Inflammatory macrophage treated with lipopolysaccharide for 1 hour (primary cell): ENCODE measurements around the gene KLHDC1.
"Not testable (repeated sequence)": the region's sequence is repeated elsewhere in the genome, so short reads cannot be mapped to it uniquely, and the experiment has no call there.

ENCODE experiments used
- DNase-seq, 2 donors: peaks; one replicate each; pipeline ENCODE4 v3.0.0-alpha.2; 2020 to 2022

KLHDC1 gene

DNA sequence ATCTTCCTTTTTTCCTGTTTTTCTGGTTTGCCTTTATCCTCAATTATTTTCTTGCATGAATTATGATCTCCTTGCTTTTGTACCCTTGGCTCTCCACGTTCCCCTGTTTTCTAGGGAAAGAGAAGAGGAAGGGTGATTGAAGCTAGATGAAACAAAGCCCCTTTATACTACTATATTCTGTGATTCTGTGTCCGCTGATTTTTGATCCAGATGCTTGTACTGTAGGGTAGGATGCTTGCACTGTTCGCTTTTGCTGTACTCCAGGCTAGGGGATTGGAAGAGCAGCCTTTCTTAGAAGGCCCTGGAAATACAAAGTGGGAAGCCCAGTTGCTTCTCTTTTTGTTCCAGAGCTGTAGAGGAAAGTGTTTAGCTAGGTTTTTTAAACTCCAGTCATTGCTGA, 40.0 kb downstream of the KLHDC1 start:
- no peak for DNase-seq

DNA sequence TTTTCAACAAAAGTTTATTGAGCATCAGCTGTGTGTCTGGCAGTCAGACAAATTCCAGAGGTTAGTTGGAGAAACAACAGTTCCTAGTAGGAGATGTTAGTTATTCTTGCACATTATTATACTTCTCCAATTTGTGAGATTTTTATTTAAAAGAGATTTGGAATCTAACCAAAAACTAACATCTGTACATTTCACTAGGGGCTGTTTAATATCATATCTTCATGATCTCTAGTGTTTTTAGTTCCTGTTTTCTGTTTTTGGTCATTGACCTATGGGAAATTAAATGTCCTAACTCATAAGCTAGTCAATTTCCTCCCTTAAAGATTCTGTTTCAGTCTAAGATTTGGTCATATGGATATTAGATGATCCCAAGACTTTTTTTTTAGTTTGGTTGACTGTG, 40.9 kb downstream of the KLHDC1 start:
- no peak for DNase-seq

DNA sequence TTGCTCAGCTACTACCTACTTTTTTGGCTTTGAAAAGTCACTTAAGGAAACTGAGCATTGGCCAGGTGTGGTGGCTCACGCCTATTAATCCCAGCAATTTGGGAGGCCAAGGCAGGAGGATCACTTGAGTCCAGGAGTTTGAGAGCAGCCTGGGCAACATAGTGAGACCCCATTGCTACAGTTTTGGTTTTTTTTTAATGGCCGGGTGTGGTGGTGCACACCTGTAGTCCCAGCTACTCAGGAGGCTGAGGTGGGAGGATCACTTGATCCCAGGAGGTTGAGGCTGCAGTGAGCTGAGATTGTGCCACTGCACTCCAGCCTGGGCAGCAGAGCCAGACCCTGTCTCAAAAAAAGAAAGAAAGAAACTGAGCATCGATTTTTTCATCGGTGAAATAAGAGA, 42.7 kb downstream of the KLHDC1 start:
- DNase-seq: not testable (repeated sequence)

DNA sequence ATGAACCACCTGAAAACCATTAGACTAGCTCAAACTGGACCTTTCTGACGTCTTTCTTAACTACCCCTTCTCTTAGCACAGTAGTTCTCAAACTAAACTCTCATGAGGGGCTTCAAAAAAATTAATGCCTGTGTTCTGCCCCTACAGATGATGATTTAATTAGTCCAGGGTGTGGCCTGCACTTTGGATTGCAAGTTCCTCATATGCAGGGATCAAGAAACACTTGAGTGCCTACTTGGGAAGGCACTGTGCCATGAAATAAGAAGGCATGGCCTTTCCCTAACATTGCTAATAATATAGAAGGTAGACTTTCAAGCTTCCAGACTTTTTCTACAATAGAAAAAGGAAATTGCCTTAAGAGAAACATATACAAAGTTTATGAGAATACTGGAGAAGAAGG, 52.3 kb downstream of the KLHDC1 start:
- DNase-seq: no peak

DNA sequence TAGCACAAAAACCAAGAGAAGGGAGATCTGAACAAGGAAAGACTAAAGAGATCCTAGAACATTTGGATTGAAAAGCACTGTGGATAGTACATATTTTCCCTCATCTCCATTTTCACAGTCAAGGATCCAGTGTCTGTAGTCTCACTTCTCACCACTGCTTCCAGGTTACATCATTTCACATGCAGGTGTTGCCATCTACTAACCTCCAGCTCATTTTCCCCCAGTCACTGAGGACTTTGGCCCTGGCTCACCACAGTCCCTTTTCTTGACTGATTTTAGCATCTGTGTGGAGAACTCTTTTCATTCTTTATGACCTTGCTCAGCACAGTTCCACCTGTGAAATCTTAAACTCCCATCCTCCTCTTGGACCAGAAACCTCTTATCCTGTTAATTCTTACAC, 53.6 kb downstream of the KLHDC1 start:
- DNase-seq: not testable (repeated sequence)

DNA sequence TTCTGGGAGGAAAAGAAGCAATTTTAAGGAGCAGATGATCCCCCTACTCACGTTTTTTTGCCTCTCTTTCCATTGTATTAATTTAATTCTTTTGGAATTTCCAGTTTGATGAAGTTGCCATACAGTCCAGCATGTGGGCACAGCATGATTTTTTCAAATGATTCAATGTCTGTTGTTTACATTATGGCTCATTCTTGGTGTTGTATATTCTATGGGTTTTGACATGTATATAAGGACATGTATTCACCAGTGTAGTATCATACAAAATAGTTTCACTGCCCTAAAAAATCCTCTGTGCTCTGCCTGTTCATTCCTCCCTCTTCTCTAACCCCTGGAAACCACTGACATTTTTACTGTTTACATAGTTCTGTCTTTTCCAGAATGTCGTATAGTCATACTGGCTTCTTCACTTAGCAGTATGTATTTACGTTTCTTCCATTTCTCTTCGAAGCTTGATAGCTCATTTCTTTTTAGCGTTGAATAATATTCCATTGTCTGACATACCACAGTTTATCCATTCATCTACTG, 61.7 kb downstream of the KLHDC1 start:
- no peak for DNase-seq

DNA sequence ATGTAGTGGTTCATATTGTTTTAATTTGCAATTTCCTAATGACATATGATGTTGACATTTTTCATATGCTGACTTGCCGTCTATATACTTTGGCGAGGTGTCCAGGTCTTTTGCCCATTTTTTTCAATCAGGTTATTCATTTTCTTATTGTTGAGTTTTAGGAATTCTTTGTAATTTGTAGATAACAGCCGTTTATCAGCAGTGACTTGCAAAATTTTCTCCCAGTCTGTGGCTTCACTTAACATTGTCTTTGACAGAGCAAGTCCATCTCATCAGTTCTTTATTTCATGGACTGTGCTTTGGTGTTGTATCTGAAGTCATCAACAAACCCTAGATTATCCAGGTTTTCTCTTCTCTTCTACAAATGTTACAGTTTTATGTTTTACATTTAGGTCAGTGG, 62.5 kb downstream of the KLHDC1 start:
- no peak for DNase-seq

DNA sequence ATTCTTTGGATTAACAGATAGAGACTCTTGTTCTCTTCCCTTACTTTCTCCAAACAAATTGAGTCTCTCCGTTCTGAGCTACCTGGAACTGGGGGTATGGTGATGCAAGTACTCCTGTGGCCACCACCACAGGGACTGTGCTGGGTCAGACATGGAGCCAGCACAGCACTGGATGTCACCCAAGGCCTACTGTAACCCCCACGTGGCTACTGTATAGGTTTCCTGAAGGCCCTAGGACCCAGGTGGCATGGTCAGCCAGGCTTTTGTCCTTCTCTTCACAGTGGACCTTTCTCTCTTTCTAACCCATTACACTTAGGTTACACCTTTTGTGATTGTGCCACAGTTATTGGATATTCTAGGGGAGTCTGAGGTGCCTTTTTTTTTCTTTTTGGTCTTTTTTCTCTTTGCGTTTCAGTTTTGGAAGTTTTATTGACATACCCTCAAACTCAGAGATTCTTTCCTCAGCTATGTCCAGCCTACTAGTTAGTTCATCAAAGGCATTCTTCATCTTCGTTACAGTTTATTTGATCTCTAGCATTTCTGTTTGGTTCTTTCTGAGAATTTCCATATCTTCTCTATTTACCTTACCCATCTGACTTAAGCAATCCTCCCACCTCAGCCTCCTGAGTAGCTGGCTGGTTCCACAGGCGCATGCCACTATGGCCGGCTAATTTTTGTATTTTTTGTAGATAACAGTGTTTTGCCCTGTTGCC, 69.1 kb downstream of the KLHDC1 start:
- DNase-seq: no peak

DNA sequence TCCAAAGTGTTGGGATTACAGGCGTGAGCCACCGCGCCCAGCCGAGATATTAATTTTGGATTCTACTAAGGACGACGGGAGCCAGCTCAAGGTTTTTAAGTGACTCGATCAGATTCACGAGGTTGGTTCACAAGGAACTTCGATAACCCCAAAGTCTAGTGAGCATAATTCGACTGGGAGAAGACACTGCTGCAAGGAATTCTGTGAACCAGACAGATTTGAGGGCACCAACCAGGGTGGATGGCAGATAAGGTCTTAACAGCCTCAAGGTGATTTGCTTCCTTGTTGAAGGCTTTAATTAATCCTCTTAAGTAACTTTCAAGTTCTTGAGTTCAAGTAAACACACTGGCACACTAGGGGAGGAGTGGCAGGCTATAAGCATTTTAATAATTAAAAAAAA, 73.9 kb downstream of the KLHDC1 start:
- no peak for DNase-seq

DNA sequence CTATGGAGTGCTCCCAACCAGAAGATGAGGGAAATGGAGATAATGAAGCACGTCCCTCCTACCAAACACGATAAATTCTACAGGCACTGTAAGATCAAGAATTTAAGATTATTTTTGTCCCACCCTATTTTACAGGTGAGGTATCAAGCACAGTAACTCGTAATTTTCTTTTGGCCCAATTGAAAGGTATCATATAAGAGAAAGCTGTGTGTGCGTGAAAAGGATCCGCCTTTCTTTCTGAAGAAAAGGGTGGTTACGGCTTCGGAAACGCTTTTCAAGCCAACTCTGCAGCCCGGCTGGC, 74.3 kb downstream of the KLHDC1 start:
- no peak for DNase-seq

DNA sequence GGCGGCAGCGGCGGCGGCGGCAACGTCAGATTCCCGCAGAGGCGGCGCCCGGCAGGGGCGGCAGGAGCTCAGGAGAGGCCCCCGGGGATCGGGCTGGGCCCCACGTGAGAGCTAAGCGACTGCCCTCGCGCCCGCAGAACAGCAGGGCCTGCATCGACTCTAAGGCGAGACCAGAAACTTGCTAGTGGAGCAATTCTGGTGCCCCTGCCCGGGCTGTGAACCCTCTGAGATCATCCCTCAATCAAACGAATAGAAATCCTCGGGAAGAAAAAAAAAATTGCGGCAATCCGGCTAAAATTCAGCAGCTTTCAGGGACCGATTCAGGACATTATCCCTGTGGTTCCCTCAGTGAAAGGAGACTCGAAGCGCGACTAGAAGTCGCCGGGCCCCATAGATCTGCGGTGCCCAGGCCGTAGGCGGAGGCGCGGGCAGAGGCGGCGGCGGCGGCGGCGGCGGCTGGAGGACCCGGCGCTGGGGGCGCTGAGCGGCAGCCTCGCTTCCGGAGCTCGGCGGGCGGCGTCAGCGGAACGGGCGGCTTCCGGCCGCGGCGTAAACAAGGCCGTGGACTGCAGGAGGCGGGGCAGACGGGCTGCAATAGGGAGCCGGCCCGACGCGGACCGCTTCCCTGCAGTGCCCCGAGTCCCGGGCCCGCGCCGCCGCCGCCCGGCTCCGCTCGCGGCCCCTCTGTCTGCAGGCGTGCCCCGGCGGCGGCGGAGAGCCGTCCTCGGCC, 74.8 kb downstream of the KLHDC1 start, which contains the start of gene KLHDC2:
Gene KLHDC2 (plus strand): TSS at position 583 of the 730 bp plus-strand sequence. CDS start 316 bp downstream, outside the sequence.
- DNase-seq: peak; percentile 84 to 85

DNA sequence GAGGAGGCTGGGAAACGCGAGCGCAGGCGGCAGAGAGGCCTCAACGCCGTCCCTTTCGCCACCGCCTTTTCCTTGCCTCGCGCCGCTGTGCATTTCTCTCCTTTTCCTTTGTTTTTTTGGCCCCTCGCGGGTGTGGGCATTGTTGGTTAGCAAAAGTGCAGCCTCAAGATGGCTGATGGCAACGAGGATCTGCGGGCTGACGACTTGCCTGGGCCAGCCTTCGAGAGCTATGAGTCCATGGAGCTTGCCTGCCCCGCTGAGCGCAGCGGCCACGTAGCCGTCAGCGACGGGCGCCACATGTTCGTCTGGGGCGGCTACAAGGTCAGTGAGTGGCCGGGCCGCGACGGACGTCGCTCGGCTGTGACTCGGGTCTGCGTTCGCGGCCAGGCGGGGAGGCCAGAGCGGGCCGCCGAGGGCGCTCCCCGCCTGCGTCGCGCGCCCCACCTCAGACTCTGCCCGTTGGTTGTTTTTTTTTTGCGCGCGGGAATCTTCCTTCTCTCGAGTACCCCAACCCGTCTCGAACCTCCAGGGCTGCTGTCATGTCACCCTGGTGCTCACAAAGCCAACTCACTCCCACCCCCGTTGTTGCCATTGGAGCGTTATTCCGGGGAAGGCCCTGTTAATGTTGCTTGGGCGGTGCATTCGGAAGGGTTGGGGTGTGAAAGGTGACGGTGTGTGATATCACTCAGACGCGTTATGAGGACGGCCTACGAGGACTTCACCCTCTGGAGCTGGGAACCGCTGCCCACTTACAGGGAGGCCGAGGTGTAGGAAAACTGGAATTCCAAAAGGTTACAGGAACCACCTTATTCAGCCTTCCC, 75.6 kb downstream of the KLHDC1 start:
- peak; percentile 69 to 85 for DNase-seq

DNA sequence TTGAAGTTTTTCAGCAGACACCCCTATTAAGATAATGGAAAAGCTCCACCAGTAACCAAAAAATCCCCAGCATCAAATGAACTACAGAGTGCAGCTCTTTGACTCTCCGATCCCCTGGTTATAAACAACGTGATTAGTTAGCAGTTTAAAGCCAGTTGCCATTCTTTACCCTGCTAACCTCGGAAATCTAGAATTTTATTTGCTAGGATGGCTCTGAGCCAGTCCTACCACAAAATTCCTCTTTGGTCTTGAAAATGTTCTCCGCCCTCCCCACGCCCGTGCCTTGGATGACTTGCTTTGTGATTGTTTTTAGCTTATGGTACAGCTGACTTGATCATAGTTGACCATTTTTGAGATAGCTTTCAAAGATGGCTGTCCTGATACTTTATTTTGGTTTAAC, 76.3 kb downstream of the KLHDC1 start:
- DNase-seq: no peak

DNA sequence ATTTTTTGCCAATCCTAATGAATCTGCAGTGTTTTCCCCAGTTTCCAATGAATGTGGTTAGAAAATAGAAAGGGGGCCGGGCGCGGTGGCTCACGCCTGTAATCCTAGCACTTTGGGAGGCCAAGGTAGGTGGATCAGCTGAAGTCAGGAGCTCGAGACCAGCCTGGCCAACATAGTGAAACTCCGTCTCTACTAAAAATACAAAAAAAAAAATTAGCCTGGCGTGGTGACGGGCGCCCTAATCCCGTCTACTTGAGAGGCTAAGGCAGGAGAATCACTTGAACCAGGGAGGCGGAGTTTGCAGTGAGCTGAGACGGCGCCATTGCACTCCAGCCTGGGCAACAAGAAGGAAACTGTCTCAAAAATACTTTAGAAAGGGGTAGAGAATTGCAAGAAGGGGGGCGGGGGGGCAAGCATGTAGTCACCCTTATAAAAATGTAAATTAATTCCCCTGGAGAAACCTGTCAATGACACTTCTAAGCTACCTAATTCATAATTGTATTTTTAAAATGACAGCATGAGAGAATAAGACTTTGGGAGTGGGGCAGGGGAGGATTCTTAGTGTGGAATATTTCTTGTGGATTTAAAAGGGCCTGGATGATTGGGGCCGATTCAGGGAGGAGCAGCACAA, 76.8 kb downstream of the KLHDC1 start:
- DNase-seq: no peak

DNA sequence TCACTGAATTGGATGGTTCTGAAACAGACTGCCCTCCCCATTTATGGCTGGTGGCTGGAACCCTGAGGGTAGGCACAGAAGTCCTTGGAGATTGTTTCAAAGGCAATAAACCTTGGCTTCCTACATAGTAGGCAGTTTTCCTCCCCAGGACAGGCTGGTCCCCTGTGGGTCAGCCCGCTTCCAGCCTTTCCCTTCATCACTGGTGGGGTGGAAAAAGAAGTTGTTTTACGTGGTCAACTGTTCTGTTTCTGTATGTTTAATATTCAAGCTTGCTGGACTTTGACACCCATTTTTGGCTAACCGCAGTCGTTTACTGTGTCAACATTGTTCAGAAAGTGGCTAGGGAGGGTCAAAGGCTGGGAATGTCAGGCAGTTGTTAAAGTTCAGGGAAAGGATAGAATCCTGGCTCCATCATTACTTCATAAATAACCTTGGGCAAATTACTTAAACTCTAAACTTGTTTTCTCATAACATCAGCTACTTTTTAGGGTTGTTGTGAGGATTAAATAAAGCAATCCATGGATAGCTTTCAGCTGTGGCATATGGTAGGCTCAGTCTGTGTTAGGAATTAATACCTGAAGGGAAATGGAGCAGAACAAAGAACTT, 77.4 kb downstream of the KLHDC1 start:
- no peak for DNase-seq

DNA sequence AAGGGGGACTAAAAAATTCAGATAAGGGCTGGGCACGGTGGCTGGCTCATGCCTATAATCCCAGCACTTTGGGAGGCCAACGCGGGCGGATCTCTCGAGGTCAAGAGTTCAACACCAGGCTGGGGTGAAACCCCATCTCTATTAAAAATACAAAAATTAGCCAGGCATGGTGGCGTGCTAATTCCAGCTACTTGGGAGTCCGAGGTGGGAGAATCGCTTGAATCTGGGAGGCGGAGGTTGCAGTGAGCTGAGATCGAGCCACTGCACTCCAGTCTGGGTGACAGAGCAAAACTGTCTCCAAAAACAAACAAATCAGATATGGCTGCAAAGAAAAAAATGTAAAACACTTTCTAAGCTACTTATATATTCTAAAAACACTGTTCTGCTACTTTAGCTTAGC, 78.8 kb downstream of the KLHDC1 start:
- not testable (repeated sequence) for DNase-seq

DNA sequence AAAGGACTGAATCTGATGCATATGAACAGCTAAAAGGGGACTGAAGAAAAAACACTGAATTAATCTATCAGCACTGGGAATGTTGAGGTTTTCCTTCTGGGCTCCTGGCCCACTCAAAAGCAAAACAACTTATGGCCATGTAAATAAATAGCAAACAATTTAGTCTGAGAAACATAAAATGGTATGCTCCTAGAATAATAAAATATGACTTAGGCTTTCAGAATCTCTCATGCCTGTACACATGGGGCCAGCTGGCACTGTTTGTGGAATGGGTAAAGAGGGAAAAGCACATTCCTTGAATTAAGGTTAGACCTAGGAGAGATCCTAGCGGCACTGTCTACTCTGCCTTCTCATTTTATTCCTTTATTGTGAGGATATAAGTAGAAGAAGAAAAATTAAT, 81.2 kb downstream of the KLHDC1 start:
- no peak for DNase-seq

DNA sequence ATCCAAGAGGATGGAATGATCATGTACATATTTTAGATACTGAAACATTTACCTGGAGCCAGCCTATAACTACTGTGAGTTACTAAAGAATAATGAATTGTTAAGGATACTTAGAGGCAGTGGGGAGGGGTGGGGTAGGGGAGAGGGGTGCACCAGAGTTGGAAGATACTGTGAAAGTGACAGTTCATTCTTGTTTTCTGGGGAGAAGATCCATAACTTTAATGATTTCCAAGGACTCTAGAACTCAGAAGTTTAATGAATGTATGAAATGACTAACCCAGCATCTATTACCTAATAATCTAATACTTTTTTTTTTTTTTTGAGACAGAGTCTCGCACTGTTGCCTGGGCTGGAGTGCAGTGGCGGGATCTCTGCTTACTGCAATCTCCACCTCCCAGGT, 85.5 kb downstream of the KLHDC1 start:
- no peak for DNase-seq

DNA sequence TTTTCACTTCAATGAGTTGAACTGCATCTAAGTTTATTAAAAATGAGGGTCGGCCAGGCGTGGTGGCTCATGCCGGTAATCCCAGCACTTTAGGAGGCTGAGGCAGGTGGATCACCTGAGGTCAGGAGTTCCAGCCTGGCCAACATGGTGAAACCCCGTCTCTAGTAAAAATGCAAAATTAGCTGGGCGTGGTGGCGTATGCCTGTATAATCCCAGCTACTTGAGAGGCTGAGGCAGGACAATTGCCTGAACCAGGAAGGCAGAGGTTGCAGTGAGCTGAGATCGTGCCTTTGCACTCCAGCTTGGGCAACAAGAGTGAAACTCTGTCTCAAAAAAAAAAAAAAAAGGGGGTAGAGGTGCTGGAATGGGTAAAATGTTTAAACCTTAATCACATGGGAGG, 88.1 kb downstream of the KLHDC1 start:
- not testable (repeated sequence) for DNase-seq

DNA sequence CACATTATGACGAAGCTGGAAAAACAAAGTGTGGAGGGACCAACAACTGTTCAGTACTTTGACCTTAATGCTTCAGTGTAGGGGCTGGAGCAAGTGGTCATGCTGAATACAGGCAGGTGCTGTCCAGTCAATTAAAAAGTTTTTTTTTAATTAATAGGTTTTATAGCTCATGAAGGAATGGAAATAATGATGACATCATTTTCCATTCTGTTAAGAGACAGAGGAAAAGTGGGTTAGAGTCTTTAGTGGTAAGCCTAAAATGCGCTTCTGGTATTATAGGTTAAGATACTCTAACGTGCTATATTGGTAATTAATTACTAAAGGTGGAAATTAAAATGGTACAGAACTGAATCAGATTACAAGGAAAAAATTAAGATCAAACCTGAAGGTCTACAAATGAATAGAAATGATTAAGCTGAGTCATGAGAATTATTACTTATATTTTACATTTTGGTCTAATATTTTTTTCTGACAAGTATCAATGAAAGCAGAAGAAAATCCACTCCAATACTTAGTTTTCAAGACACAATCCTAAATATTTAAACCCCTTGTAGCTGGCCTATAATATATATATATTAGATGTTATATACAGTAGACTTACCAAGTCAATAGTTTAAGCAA, 90.6 kb downstream of the KLHDC1 start:
- DNase-seq: no peak

DNA sequence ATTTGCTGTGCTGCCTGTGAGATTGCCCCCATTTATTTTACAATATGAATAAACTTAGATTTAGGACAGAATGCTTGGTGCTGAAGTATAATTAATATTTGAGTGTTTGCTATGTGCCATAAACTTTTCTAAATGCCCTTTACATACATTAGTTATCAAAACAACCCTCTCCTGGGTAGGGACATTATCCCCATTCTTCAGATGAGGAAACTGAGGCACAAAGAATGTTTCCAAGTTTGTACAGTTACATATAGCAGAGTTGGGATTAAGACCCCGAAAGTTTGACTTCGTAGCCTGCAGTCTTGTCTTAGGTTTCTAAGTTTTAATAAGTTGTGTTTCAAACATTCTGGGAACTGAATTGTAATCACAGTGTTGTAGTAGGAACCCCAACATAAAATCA, 93.4 kb downstream of the KLHDC1 start:
- DNase-seq: no peak

DNA sequence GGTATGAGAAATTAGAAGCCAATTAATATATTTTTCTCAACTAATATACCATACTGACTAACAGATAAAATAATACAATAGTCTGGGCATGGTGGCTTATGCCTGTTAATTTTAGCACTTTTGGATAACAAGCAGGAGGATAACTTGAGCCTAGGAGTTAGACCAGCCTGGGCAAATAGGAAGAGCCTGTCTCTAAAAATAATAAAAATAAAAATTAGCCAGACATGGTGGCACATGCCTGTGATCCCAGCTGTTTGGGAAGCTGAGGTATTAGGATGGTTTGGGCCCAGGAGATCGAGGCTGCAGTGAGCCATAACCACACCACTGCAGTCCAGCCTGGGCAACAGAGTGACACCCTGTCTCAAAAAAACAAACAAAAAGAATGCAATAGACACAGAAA, 99.7 kb downstream of the KLHDC1 start:
- no peak for DNase-seq
